Measurements from ENCODE around the gene SMIM20.

GRCh38 chr4:25901030-25901430 is 13.0 kb upstream of the SMIM20 start:
- TF ChIP-seq POLR2A (IDR thresholded peaks at IDR 0.05; ENCODE audit: low read depth, low read length), result no peak
- TF ChIP-seq POLR2AphosphoS5 (IDR thresholded peaks at IDR 0.05; ENCODE audit: low read depth, low read length), result no peak
- no peak for TF ChIP-seq TAF1 (IDR thresholded peaks at IDR 0.05; ENCODE audit: borderline replicate concordance, low read depth, low read length)

Measured in GM12892 (cell line).